Measurements from ENCODE around the gene BUD23.

BUD23 gene

GRCh38 chr7:73683788-73684693 lies 644 bp downstream of the BUD23 start:
- TF ChIP-seq CTCF (IDR thresholded peaks at IDR 0.05): no peak

GRCh38 chr7:73685311-73685710 lies 1.9 kb downstream of the BUD23 start:
- no peak for TF ChIP-seq CTCF (IDR thresholded peaks at IDR 0.05)

GRCh38 chr7:73688288-73688687 lies 4.9 kb downstream of the BUD23 start:
- TF ChIP-seq CTCF (IDR thresholded peaks at IDR 0.05): no peak

GRCh38 chr7:73690646-73691045 lies 7.2 kb downstream of the BUD23 start:
- TF ChIP-seq CTCF (IDR thresholded peaks at IDR 0.05): no peak

GRCh38 chr7:73696372-73696771 lies 13.0 kb downstream of the BUD23 start:
- TF ChIP-seq CTCF (IDR thresholded peaks at IDR 0.05): no peak

- TF ChIP-seq CTCF (IDR thresholded peaks at IDR 0.05): no peak
Measured at GRCh38 chr7:73698410-73698809, 15.0 kb downstream of the BUD23 start.

- no peak for TF ChIP-seq CTCF (IDR thresholded peaks at IDR 0.05)
Measured at GRCh38 chr7:73699370-73700068, 16.1 kb downstream of the BUD23 start.

Measured in LNCAP (cell line).